D721Med (cell line): ENCODE data around the gene EME1.
"Not testable (repeated sequence)": the region's sequence is repeated elsewhere in the genome, so short reads cannot be mapped to it uniquely, and the experiment has no call there.

Experiments used
- DNase-seq: peaks from one replicate; pipeline ENCODE4 v3.0.0; 2011; ENCODE audit warnings: low spot score; ENCODE audit not compliant: insufficient read length
- FAIRE-seq: peaks from 2 replicates; lab custom pipeline; 2011; peaks lifted over from hg19 to GRCh38; lab: Jason Lieb, UNC
- CTCF ChIP-seq: IDR thresholded peaks from 2 replicates; pipeline ENCODE4 v1.5.1; 2012; ENCODE audit warnings: mild to moderate bottlenecking, control low read depth; ENCODE audit not compliant: insufficient read depth; ENCODE audit errors: missing control alignments

The EME1 gene

GRCh38 chr17:50414808-50415207 is 41.8 kb downstream of the EME1 start:
- TF ChIP-seq CTCF: no peak
- DNase-seq: no peak
- FAIRE-seq: no peak

- not testable (repeated sequence) for FAIRE-seq, DNase-seq
Measured at GRCh38 chr17:50419577-50419976, 46.5 kb downstream of the EME1 start.

GRCh38 chr17:50420419-50421112 is 47.5 kb downstream of the EME1 start:
- DNase-seq: no peak
- TF ChIP-seq CTCF: no peak
- FAIRE-seq: no peak

GRCh38 chr17:50421308-50422051 is 48.5 kb downstream of the EME1 start:
- no peak for TF ChIP-seq CTCF
- FAIRE-seq: no peak
- DNase-seq: no peak

GRCh38 chr17:50422738-50423137 is 49.7 kb downstream of the EME1 start:
- FAIRE-seq: no peak
- TF ChIP-seq CTCF: no peak
- DNase-seq: no peak

GRCh38 chr17:50423553-50424159 is 50.6 kb downstream of the EME1 start:
- FAIRE-seq (no peak), DNase-seq (no peak)
- no peak for TF ChIP-seq CTCF

GRCh38 chr17:50424246-50424995 is 51.4 kb downstream of the EME1 start:
- TF ChIP-seq CTCF: no peak
- DNase-seq (no peak), FAIRE-seq (no peak)
